ENCODE data around the gene SESTD1.

Gene SESTD1

DNA sequence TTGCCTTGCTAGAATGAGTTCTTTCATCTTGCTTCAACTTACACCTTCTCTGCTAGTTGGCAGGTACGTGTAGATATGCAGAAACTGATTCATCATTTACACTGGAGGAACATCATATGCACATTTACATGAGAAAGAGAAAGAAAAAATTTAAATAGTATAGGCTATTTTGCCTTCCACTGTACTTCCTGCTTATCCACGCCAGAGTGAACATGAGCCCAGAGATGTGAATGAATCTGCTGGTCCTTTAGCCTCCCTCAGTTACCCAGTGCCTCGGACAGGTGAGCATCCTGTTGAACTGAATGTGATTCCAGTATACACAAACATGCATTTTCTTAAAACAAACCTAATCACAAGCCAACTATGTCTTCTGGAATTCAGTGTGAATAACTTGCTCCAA, 83.6 kb downstream of the SESTD1 start:
- DNase-seq, result no peak

DNA sequence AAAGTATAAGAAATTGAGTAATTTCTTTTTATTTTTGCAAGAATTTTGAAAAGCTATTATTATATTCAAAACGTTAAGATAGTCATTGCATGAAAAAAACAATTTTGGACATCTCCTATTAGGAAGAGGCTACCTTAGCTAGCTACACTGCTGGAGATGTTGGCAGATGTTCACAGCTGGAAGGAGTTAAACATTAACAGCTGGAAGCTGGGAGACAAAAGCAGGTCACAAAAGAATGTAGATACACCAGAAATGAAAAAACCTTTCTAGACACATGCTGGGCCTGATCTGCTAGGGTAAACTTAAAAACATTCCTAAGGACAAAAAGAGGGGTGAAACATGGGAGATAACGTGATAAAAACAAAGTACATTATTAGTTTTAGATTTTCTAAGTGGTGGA, 84.4 kb downstream of the SESTD1 start:
- DNase-seq, result no peak

DNA sequence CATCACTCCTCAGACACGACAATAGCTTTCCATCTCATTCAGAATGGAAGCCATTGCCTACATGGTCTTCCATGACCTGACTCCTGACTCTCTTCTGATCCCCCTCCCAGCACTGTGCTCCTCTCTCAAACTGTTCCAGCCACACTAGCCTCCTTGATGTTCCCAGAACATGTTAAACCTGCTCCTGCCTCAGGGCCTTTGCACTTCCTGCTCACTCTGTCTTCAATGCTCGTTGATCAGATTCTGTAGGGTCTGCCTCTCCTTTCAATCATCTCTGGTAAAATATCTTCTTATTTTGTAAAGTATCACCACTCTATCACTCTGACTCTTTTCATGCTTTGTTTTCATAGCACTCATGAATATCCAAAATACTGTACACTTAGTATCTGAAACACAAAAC, 84.9 kb downstream of the SESTD1 start:
- DNase-seq, result no peak

DNA sequence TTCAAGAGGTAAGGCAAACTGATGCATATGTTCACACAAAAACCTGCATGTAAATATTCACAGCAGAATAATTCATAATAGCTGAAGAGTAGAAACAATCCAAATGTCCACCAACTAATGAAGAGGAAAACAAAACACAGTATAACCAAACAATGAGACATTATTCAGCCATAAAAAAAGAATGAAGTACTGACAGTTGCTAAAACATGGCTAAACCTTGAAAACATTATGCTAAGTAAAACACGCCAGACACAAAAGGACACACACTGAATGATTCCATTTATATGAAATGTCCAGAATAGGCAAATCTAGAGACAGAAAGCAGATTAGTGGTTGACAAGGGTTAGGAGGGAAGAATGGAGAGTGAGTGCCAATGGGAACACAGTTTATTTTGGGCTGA, 86.9 kb downstream of the SESTD1 start:
- DNase-seq, result no peak

DNA sequence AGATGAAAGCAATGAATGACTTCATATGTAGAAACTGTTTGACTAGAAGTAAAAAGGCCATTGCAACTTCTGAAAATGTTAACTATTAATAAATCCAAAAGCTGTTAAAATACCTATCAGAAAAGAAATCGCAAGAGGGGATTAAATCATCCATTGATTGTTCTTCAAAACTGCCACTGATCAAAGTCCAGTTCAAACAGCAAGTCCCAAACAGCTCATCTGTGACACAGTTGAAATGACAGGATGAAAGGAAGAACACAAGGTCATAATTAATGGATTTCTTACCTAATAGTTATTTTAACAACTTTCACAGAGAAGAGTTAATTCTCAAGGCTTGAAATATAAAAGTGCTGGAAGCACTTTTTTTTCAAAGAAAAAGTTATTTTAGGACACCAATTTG, 90.4 kb downstream of the SESTD1 start:
- DNase-seq, result no peak

DNA sequence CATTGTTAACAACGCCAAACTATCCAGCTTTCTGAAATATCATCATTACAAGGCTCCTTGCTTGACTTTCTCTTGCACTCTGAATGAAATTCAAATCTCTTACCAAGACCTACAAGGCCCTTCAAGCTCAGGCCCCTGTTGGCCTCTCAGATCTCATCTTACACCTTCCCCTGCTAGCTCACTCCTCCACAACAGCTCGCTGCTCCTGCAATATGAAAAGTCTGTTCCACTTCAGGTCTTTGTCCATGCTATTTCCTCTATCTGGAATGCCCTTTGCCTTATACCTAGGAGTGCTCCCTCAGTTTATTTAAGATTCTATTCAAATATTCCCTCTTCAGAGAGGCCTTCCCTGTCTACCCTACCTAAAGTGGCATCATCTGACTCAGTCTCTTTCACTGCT, 91.7 kb downstream of the SESTD1 start:
- no peak for DNase-seq

DNA sequence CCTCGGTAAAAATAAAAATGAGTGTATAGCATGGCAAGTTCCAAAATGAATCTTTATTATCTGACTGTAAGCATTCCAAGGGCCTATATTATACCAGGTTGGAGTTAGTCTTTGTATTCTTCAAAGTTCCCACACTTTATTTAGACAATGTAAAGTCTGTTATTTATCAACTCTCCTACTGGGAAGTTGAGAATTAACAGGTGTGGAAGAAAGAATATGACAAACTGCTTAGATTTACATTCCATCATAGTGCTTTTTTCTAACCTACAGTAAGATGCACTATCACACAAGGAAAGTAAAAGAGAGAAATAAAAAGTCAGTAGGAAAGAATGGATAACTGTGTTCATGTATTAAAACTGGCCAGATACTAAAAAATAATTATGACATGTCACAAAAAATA, 93.3 kb downstream of the SESTD1 start:
- DNase-seq, result no peak

DNA sequence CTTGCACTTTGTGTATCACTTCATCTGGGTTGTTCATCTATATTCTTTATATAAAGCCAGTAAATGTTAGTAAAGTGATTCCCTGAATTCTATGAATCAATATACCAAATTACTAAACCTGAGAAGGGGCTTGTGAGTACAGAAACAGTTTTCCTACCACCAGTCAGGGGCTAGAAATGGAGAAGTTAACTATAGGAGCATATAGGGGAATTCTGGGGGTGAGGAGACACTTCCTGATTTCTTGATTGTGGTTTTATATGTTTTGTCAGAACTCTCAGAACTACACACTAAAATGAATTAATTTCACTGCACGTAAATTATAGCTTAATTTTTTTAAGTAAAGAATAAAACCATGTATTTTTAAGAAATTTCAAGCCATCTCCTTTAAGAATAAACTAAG, 93.7 kb downstream of the SESTD1 start:
- no peak for DNase-seq

DNA sequence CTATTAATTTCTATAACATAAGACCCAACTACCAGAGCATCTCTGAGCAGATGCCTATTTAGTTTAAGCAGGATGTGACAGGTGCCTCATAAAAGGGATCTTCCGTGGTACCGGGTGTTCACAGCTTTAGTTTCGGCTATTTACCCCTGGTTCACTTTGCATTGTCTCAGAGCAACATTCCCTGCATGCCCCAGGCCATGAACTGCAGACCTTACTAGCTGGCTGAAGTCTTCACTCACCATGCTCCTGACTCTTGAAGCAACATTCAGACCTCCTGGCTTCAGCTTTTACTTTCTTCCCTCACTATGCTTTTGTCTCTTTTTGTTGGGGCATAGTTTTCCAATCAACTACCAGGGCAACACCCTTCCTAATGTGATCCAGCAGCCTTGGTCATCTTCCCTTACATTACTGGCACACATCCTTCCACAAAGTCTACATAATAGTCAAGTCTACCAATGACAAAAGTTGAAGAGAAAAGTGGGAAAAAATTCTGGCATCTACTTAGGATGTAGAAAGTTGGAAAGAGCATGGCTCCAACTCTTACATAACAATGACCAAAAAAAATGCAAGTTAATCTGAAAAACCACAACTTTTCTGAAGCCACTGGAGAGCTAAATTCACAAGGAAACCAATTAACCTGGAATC, 99.2 kb downstream of the SESTD1 start:
- no peak for DNase-seq

DNA sequence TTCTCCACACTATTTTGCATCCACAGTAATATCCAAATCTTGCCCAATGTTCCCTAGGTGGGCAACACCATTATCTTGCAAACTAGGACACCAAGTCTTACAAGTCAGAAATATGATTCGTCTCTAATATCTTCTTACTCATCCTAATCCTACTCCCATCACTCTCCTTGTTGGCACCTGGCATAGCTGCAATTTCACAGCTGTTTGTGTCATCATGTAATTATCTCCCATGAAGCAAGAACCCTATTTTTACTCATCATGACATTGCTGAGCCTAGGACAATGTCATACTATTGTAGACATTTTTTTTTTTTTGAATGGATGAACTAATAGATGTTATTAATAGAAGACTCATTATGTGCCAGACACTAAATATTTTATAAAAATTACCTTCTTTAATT, 123.4 kb downstream of the SESTD1 start:
- DNase-seq, result no peak

DNA sequence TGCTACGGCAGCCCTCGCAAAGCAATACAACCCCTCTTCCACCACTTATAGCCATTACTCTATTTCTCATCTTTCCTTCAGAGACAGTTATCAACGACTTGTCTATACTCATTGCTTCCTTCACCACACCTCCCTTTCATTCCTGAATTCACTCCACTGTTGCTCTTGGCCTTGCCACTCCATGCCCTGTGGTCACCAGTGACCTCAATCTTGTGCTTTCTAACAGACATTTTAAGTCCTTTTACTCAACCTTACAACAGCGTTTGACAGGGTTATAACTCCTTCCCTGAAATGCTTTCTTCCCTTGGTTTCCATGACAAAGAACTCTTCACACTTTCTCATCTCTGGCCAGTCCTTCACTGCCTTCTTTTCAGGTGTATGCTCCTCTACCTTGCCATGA, 124.1 kb downstream of the SESTD1 start:
- no peak for DNase-seq

DNA sequence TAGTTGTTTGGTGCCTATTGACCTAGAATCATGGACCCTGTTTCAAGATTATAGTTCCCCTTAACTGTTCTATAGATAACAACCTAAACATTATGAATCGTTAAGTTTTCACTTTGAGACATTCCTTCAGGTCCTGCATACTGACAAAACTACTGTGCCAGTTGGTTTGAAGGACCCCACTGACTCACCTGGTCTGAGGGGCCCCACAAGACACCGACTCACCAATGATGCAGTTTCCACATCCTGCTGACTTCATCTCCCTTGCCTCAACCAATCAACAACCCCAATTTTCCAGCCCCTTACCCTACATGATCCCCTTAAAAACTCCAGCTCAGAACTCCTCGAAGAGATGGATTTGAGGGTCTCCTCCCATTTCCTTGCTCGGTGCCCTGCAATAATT, 125.1 kb downstream of the SESTD1 start:
- DNase-seq, result no peak

DNA sequence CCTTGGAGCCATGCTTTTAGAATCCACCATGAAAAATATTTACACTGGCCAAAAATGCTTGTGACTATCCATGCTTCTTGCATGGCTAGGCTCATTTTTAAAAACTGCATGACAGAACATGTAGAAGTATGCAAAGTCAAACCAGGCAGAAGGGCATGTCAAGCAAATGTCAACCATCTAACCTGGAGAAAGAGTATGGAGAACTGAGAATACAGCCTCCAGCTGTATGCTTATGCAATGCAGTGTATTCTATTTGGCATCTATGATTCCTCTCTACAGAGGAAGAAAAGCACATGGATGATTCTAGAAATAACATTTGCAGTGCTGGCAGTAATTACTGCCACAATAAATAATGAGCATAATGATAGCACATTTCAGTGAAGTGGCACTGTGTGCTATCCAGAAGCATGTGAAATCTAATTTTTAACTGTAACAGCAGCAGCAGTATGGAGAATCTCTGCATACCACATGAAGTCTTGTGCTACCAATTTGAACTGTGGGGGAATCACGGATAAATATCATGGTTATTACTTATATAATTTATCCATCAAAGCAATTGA, 127.4 kb downstream of the SESTD1 start:
- no peak for DNase-seq

DNA sequence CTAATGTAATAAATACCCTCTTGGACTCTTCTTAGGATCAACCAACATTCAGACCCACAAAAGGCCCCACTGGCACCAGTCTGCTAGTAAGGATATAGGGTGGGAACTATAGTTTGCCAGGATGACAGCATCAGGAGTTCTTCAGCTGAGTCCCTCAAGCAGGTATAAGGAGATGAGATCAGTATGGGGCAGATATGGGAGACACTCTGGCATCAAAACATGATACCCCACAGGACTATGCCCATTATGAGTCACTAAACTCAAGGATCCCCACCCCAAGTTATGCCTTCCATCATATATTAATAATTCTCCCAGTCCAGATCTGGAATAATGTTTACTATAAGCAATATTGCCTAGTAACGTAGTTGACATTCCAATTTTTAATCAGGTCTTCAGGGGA, 131.6 kb downstream of the SESTD1 start:
- DNase-seq, result no peak

DNA sequence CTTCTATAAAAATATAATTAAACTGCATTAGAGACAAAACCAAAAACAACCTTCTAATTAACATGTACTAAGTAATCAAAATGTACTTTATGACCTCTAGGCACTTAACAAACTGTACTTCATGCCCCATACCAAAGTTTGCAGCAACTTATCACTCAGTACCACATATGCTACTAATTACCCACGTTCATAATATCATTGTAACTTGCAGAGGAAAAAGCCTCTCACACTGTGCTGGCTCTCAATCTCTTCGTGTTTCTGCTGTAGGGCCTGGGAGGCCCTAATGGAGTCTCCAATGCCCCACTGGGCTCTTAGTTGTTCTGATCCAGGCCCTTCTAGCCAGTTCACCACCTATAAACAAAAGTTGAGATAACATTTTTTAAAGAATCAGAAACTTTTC, 132.6 kb downstream of the SESTD1 start:
- no peak for DNase-seq

DNA sequence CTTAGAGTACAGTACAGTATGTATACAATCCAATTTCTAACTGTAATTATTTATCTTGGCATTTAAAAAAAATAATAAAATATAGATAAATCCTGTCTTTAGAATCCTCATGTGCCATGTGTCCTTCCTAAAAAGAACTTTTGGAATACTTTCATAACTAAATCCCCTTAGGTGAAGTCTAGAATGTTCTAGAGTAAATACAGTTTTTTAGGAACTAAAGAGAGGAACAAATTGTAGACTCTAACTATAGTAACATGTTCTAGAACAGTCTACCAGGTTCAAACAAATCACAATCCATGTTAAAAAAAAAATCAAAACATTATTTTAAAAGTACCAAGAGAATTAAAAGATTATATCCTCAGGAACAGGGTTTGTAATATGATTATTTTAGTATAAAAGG, 134.1 kb downstream of the SESTD1 start:
- DNase-seq, result no peak

DNA sequence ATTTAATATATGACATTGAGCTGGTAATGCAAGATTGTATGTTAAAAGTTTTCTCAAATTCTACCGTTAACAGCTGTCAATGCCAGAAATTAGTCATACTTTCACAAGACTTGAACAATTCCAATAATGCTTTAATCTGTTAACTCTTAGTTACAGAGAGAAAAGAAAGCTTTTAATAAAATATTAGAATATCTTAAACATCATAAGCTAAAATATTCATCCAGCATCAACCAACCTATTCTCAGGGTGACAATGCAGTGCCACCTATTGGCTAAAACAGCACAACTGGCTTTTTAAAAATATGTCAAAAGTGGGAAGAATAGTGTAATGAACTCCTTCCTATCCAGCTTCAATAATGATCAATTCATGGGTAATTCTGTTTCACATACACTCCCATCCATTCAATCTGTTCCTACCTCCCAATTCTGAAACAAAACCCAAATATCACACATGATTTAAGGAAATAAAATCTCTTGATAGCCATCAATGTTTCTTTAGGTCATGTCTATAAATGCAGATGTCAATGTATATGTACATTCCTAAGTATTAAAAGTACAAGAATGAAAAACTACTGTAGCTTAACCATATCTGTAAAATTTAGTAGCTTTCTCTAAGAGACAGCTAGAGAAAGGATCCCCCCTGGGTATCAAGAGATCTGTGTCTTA, 134.9 kb downstream of the SESTD1 start:
- DNase-seq, result no peak

DNA sequence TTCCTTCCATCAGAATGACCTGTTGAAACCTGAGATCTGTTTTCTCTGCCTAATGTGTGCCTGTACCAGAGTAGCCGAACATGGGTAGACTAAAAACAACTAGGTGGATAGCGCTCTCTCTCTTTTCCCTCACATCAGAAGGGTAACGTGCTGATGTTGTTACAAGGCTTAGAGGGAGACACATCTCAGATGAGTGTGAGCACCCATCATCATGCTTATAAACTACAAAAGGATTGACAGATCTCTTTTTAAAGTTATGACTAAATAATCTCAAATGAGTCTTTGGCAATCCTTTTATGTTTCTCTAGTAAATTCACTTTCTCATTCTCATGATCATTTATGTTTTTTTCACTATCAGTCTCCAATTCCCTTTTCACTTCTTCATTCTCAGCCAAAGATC, 139.2 kb downstream of the SESTD1 start:
- no peak for DNase-seq

DNA sequence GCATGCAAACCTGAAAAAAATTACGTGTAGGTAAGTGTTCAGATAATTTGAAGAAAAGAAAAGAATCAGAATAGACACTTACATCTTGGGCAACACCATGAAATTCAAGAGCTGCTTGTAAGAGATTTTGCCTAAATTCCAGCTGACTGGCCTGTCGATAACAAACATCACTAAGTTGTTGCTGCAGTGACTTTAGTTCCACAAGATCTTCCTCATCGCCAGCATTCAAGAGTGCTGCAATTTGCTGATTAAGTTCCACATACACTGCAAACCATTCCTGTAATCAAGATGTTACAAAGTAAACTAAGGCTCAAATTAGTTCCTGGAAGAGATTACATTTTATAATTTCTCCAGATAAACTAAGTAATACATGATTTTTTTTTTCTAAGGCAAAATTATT, 140.3 kb downstream of the SESTD1 start:
- no peak for DNase-seq

DNA sequence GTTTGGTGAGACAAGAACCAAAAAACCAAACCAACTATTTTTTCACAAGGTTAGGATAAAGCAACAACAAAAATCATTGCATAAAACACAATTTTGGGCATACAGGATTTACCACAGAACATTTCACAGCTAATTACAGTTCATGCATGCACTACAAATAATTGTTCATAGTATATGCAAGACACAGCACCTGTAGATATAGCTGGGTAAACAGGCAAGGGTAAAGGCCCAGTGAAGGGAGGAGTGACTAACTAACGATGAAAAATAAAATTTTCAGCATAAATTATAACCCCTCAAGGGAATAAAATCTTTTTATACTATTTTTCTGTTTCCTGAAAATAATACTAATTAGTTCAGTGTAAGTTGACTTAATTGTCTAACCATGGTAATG, 141.4 kb downstream of the SESTD1 start:
- DNase-seq, result no peak

DNA sequence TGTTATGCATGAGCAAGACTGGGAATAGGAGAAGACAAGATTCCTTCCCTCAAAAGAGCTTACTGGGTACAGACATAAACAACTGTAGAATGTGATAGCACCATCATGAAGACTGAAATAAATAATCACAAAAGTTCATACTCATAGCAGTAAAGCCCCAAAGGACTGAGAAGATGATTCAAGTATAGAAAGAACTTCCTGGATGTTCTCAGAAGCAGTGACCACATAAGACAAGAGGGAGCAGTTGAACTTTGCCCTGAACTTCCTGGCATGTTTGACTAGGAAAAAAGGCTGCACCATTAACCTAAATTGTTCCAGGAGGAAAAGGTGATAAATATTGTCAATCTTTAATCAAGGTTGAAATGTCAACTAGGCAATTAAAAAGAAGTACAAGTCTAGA, 156.9 kb downstream of the SESTD1 start:
- DNase-seq, result no peak

DNA sequence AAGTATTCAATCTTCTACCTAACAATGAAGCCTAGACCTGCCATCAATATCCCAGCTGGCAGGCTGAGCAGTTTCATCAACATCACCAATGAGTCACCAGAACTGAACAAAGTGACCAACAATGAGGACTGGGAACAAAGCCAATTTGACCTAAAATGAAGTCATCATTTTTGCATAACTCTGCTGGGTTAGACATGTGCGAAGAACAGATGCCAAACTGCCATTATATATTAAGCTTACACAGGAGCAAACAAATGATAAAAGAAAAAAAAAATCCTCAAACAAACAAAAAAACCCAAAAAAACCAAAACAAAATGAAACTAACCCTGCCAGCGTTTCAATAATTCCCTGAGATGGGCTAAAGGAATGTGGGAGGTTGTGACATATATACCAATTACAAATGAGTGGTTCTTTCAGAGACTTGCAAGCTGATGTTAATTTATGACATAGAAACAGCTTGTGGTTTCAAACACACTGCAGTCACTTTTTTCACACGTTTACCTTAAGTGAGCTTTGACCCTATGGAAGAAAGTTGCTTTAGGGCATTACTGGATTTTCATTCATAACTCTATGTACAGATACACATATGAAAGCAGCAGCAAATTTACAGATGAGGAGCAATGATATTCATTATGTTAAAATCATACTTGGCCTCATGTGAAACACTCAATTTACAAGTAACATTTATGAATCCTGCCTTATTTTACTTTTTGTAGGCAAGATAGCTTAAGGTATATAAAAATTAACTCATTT, 157.8 kb downstream of the SESTD1 start:
- peak; percentile 55 for DNase-seq

DNA sequence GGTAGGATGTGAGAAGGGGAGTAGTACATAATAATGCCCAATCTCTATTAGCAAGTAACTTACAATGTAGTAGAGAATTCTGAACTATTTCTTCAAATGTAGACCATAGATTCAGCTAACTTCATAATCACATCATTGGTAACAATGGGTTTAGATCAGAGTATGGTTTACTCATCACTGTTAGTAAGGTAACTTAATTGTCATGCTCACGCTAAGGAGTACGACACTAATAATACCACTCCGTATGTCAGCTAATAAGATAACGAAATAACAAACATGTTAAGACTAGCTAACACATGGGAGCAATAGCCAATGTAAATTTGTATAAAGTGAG, 158.3 kb downstream of the SESTD1 start:
- no peak for DNase-seq

DNA sequence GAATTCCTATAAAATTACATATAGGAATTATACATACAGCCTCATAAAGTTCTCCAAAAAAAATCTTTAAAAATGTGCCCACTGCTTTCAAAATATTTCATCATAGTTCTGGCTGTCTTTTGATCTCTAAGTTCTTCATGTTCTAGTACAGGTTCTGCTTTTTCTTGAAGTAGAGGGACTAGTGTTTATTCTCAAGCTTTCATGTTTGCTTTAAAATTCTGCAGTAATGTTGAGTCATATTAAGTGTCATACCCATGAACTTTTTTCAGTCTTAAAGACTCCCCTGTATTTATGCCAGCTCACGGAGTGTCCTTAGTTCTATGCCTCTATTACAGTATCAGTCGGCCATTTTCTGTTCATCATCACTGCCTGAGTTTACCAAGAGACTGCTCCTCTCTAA, 159.9 kb downstream of the SESTD1 start:
- DNase-seq, result no peak

Measured in NCI-H1048 (cell line).